HG03196 (cell line): ENCODE data around the gene ARL14EP.

Experiments used
- ATAC-seq: cut with Tn5 transposase; IDR thresholded peaks from one replicate; pipeline ENCODE4 v1.9.1; 2021; ENCODE audit not compliant: unreplicated experiment

ARL14EP gene

DNA sequence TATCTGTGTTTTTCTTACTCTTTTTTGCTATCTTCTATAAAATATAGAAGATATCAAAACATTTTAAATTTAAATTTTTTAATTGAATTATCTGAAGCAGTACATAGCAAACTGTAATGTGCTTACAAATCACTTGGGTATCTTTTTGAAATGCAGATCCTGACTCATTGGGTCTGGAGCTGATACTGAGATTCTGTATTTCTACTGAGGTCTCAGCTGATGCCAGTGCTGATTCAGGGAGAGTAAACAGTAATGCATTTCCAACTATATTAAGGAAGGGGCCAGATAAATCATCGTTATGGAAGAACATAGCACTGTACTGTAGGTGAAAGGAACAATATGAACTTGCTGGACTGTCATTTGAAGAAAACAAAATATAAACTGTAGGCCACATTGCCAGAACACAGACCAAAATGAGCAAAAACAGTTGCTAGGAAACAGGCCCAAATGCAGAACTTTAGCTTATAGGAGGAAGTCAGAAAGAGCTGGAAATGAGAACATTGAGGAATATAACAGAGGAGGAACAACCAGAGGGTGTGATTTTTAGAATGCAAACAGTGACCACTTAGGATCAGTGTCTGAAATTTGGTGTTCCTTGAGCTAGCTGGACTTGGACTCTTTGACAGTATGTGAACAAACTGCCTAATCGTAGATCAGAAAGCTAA is 3.3 kb downstream of the ARL14EP start:
- ATAC-seq = no peak

GRCh38 chr11:30326906-30327305 is 4.0 kb downstream of the ARL14EP start:
- ATAC-seq = no peak

DNA sequence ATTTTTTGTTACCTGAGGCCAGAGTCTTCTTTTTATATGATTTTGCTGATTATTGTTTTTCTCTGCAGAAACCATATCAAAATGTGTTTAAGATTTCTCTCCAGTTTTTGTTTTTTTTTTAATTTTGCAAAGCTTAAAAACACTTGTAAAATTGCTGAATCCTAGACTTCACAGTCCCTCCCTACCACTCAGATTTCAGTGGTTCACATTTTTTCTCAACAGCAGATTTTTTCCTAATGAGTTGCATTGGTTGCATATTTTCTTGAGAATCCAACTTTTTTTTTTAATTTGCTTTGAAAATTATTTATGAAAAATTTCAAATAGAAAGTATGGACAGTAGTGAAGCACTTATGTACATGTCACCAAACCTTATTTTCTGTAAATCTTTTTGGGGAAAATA is 5.8 kb downstream of the ARL14EP start:
- no peak for ATAC-seq

- ATAC-seq = no peak
Observed at GRCh38 chr11:30329150-30329940, 6.4 kb downstream of the ARL14EP start.

GRCh38 chr11:30333405-30333804 is 10.5 kb downstream of the ARL14EP start:
- ATAC-seq = no peak

- ATAC-seq = peak; percentile 97
Observed at GRCh38 chr11:30342736-30343166, 19.8 kb downstream of the ARL14EP start.

DNA sequence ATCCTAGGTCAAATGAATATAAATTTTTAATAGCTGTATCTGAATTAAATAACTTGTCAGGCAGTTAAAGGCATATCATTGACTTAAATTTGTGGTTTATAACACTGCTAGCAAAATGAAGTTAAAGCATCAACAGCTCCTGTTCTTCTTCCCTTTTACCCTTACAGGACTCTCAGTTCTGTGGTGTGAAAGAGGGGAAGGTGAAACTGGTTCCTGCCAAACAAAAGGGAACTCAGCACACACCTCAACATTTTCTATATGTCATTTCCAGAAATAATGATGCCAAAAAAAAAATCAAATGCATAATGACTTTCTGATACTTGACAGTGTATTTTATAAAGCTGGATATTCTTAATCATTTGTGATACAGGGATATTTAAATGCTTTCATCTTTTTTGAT is 21.2 kb downstream of the ARL14EP start:
- no peak for ATAC-seq

DNA sequence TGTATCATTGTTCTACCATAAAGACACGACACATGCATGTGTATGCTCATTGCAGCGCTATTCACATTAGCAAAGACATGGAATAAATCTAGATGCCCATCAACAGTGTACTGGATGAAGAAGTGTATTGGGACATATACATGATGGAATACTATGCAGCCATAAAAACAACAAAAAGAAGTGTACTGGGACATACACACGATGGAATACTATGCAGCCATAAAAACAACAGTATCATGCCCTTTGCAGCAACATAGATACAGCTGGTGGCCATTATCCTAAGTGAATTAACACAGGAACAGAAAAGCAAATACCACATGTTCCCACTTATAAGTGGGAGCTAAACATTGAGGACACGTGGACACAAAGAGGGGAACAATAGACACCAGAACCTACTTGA is 22.7 kb downstream of the ARL14EP start:
- no peak for ATAC-seq

- ATAC-seq = no peak
Observed at GRCh38 chr11:30346068-30346688, 23.3 kb downstream of the ARL14EP start.

DNA sequence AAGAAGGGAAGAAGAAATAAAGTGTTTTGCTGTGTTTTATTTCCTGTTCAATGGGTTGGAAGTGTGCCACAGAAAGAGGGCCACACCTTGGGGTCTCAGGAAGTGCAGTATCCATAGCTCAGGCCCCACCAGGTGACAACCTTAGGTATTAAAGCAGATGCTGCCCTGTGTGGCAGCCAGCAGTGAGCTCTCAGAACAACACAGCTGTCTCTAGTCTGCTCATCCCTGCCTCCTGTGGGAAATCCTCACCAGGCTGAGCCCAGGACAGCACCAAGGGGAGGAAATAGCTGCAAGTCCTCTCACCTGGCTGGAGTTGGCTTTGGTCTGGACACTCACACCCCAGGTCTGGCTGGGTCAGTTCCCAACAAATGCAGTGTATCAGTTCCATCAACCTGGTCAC is 25.1 kb downstream of the ARL14EP start:
- no peak for ATAC-seq

DNA sequence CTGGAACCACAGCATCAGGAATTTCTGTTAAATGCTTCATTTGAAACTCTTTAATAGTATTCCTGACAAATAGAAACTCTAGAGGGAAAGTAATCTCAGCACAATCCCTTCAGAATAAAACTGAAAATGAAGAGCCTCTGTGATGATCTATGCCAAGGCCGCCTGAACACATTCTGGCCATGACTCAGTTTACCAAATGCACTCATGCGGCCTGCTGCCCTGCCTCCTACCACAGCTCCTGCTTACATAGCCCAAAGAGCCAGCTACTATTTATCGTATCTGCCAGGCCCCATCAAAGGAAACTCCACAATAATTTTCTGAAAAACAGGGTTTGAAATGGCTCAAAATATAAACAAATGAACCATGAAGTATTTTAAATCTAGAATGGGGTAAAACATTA is 27.0 kb downstream of the ARL14EP start:
- ATAC-seq = no peak

GRCh38 chr11:30350384-30350783 is 27.5 kb downstream of the ARL14EP start:
- ATAC-seq = no peak

- ATAC-seq = no peak
Observed at GRCh38 chr11:30351061-30351460, 28.2 kb downstream of the ARL14EP start.

DNA sequence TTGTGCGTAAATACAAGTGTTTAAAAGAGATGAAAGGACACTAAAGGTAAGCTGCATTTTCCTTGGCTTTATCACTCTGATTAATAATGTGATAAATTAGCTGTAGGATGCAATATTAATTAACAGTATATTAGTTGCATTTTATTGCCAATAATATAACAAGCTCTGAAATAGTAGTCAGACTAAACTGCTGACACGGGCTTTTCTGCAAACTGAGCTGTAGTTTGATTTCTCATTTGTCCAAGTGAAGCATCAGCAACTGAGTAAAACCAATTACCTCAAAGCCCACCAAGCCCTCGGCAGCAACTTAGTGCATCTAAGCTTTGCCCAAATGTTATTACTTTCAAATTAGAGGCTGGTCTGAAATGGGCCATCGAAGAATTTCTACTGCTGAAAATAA is 33.5 kb downstream of the ARL14EP start:
- no peak for ATAC-seq

- no peak for ATAC-seq
Observed at GRCh38 chr11:30357872-30358271, 35.0 kb downstream of the ARL14EP start.

DNA sequence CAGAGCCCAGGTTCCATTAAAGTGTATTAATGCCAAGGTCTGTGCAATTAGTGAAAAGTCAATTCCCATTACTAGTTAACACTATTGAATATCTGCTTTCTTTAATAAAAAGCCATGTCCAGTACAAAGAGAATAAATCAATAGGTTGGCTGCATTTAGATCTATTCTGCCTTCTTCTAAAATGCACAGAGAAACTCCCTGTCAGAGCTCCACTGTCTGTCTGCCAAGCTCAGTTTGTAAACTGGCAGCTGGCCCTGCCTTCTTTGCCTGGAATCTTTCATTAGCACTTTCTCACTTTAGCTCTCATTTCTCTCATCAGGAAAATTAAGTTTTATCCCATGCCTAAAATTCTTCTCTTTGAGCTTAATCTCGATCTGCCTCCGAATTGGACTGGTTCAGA is 35.6 kb downstream of the ARL14EP start:
- ATAC-seq = no peak

DNA sequence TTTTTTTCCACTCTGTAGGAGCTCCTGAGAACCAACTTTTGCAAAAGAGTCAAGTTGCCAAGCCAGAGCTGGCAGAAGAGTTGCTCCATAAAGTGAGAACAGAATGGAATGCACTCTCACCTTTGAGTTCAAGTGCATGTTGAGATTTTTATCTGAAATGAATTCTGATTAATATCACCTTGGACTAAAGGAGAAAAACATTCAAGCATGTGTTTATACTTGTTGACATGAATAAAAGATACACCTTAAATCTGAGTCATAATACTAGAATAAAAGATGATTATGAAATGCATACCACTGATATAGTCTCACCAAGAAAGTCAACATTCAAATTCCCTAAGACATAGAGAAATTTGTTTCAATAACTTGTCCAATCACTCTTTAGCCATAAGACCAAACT is 37.8 kb downstream of the ARL14EP start:
- ATAC-seq = no peak

DNA sequence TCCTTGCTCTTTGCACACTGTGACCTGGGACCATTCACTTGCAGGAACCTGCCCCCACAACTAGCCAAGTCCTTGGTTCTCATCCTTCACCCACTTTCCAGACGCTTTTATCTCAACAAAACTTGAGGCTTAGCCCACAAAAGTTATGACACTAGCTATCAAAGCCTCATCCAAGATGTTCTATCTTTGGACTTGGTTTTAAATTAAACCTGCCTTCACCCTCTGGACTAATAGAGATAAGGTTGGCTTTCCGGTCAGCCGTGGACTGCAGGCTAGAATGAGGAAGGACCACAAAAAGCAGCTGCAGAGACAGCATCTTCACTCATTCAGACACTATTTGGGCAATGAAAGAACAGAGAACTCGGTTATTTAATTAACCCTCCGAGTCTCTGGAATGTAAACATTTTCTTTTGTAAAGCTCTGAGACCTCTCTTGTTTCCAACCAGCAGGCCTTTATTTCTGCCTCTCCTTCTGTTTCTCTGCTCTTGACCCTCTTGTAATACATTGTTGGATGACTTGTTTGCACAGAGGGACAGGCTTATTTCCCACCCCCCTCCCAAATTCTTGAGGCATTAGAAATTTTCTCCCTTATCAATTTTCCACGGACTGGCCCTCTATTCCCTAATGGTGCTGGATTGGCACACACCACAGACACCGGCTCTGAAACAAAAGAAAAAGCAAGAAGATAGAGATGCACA is 41.4 kb downstream of the ARL14EP start:
- ATAC-seq = no peak

GRCh38 chr11:30364837-30365482 is 42.1 kb downstream of the ARL14EP start:
- no peak for ATAC-seq

GRCh38 chr11:30365793-30366517 is 43.1 kb downstream of the ARL14EP start:
- no peak for ATAC-seq
